CD4-positive, alpha-beta T cell treated with Interleukin-1 beta for 1 hour (primary cell): ENCODE data around the gene RPS6KB2.

ENCODE experiments used
- DNase-seq, 2 donors: peaks; one replicate each; pipeline ENCODE4 v3.0.0-alpha.2; 2020 to 2022

Gene RPS6KB2

DNA sequence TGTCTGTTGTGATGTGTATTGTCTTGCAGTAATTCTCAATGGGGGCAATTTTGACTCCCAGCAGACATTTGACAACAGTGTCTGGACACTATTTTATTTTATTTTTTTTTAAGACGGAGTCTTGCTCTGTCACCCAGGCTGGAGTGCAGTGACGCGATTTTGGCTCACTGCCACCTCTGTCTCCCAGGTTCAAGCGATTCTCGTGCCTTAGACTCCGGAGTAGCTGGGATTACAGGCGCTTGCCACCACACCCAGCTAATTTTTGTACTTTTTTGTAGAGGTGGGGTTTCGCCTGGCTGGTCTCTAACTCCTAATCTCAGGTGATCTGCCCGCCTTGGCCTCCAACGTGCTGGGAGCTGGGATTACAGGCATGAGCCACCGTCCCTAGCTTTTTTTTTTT is 1.4 kb downstream of the RPS6KB2 start:
- DNase-seq = no peak

DNA sequence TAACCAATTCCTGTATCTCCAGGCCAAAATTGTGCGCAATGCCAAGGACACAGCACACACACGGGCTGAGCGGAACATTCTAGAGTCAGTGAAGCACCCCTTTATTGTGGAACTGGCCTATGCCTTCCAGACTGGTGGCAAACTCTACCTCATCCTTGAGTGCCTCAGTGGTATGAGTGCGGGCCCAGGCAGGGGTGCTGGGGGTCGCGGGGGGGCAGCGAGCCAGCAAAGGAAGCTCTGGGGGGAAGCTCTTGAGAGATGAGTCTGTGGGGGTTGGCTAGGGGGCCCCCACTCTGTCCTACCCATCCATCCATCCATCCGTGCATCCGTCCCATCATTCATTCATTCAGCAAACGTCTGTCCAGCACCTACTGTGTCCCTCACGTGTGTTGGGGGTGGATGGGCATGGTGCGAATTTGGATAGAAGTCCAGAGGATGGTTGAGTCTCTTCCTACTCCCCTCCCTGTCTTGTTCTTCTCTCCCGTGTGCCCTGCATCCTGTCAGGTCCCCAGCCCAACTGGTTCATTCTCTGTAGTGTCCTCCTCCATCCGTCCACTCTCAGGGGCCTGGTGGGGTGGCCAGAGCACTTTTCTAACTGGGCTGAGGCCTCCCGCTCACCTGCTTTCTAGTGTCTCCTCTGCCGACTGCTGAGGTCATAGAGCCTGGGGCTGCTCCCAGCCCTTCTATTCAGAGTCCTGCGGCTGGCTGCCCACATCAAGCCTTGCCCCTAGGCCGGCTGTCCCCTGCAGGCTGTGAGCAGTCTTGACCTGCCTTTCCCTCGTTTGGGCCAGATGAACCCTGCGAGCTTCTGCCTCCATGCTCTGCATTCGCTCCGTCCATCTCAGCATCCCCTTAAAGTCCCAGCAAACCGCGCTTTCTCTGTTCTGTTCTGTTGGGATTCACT is 3.3 kb downstream of the RPS6KB2 start:
- DNase-seq = no peak

DNA sequence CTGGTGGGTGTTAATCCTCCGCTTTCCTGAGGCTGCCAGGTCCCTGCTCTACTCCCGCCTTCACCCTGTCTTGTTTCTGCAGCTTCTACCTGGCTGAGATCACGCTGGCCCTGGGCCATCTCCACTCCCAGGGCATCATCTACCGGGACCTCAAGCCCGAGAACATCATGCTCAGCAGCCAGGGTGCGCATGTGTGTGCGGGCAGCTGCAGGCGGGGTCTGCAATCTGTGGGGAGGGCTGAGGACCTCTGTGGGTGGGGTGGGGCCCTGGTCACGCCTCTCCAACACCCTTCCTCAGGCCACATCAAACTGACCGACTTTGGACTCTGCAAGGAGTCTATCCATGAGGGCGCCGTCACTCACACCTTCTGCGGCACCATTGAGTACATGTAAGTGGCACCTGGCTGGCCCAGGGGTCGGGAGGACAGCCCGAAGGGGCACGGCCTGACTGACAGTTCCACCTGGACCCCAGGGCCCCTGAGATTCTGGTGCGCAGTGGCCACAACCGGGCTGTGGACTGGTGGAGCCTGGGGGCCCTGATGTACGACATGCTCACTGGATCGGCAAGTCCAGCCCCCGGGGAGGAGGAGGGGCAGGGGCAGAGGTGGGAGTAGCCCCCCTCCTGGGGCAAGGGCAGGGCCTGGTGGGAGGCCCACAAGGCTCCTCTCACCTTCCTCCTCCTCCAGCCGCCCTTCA is 4.5 kb downstream of the RPS6KB2 start:
- no peak for DNase-seq

DNA sequence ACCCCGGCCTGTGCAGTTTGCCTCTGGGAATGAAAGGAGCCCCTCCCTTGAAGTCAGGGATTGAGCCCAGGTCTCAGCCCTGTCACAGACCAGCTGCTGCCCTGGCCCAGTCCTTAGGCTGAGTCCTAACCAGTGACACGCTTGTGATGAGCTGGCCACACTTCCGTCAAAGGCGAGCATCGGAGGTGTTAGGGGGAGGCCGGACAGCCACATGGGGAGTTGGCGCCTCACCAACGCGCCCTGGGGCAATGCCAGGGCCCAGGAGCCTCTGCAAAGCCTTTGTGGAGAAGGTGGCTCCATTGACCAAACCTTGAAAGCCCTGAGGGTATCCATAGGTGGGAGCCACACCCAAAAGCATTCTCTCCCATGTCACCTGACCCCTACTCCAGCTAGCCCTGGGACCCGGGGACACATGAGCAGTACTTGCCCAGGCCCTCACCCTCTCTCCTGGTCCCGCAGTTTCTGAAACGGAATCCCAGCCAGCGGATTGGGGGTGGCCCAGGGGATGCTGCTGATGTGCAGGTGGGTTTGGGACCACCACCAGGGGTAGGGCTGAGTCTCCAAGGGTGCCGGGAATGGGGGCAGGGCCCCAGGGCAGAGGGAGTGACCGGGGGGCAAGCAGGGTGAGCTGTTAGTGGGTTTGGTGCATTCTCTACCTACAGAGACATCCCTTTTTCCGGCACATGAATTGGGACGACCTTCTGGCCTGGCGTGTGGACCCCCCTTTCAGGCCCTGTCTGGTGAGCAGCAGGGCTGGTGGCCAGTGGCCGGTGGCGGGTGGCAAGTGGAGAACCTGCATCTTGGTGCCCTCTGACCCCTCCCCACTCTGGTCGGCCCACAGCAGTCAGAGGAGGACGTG is 5.5 kb downstream of the RPS6KB2 start:
- peak in 1 of 2 donors; percentile 39 for DNase-seq

DNA sequence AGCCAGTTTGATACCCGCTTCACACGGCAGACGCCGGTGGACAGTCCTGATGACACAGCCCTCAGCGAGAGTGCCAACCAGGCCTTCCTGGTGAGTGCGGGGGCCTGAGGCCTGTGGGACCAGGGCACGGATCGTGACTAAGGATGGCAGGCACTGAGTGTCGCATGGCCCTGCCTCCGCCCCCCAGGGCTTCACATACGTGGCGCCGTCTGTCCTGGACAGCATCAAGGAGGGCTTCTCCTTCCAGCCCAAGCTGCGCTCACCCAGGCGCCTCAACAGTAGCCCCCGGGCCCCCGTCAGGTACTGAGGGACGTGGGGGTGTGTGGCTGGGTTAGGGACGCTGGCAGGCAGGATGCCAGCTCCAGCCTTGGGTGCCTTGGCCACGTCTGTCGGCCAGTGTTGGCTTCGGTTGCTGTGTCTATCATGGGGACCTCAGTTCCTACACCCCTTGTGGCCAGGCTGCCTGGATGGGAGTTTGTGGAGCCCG is 6.1 kb downstream of the RPS6KB2 start:
- DNase-seq = peak in 1 of 2 donors; percentile 14

DNA sequence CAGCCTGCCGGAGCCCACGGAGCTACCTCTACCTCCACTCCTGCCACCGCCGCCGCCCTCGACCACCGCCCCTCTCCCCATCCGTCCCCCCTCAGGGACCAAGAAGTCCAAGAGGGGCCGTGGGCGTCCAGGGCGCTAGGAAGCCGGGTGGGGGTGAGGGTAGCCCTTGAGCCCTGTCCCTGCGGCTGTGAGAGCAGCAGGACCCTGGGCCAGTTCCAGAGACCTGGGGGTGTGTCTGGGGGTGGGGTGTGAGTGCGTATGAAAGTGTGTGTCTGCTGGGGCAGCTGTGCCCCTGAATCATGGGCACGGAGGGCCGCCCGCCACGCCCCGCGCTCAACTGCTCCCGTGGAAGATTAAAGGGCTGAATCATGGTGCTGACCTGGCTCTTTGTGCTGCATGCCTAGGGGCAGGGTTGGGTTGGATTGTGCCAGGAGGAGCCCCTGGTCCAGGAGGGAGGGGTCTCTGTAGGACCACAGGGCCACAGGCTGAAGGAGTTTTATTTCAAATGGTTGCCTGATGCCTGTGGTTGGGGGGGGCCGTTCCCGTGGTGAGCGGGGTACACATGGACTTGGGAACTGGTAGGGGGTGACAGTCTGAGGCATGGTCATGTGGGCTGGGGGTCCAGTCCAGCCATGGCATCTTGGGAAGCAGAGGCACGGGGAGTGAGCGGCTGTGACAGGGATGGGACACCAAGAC is 6.9 kb downstream of the RPS6KB2 start:
- no peak for DNase-seq

DNA sequence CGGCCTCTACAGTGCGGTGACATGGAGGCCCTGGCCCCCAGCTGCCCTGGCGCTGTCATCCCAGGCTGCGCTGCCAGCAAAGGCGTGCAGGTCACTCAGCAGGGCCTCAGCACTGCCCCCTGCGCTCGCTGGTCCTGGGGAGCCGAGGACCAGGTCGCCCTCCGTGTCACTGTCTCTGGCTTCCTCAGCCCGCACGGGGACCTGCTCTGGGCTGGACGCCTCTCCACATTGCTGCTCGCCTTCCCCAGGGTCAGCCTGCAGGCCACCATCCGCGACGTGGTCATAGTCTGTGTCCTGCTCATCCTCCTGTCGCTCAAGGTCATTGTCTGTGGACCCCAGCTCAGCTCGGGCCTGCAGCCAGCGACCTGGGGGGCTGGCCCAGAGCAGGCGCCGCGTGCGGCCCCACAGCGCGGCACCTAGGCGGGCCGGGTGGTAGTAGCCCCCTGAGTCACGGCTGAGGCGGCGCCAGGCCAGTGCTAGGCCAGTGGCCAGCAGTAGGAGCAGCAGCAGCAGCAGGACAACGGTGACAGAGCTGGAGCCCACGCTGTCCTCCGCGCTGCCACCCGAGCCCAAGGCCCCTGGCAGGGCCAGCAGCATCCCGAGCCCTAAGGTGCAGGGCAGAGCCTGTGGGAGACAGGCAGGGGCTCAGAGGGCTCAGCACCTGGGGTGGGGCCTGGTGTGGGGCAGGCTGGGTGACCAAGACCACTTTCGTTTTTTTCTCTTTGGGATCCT is 7.6 kb downstream of the RPS6KB2 start:
- DNase-seq = no peak

DNA sequence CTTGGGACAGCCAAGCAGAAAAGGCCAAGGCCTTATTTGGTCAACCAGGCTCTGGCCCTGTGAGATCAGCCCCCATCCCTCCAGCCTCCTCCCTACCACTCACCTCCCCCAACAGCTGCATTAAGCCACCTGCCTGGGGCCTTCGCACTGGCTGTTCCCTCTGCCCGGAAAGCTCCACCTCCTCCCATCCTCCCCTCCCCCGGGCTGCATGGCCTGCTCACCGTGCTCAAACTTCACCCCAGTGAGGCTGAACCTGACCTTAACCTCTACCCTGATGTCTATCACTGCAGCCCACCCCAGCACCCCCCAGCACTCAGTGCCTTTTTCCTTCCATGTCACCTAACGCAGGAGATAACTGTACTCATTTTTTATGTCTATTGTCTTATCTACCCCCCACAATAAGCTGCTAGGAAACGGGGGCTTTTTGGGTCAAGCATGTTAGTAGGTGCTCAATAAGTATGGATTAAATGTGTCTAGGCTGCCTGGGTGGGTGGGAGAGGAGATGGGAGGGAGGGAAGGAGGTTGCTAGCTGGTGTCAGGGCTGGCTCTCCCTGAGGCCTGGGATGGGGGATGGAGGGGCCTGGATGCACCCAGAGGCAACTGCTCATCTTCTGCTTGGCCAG is 8.3 kb downstream of the RPS6KB2 start:
- peak; percentile 59 to 61 for DNase-seq

DNA sequence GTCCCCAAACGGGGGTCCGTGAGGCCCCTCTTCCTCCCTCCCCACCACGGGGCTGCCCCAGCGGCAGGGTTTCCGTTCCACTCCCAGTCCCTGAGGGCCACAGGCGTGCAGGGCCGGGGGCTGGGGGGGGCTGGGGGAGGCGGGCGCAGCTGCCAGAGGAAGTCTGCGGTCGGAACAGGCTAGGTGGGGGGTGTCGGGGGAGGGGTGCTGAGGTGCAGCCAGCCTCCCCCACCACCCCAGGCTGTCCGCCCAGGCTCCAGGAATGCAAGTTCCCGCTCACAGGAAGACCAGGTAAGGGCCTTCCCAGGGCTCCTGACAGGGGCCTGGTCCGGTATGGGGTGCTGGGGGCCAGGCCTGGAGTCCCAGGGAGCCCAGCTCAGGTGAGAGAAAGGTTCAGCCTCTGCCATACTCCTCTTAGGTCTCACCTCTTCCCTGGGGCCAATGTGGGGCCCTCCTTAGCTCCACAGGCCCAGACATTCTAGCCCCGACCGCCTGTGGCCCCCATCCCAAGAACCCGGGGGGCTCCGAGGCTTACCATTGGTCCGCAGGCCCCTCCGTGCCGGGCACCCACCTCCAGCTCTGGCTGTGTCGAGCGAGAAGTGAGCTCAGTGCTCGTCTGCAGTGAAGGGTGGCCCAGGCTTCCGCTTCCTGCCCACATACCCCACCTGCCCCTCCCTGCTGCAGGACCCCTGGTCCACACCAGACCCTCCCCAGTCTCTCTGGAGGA is 9.0 kb downstream of the RPS6KB2 start, which contains the start of gene PTPRCAP:
PTPRCAP (minus strand) TSS at position 601 of the 727 bp plus-strand sequence; CDS start at position 538, 63 bp downstream.
- peak; percentile 73 to 75 for DNase-seq

DNA sequence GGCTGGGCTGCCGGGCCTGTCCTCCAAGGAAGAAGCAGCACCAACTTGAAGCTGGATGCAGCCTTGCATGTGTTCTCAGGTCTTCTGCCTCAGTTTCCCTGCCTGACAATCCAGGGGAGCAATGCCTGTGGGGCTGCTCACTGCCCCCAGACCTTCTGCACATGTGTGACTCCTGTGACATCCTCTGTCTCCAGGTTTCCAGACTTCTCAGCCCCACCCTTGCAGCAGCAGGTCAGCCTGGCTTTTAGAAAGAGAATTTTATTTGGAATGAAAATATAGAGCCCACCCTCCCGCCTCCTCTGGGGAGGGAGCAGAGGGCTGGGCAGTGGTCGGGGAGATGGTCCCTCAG is 9.5 kb downstream of the RPS6KB2 start:
- DNase-seq = no peak

DNA sequence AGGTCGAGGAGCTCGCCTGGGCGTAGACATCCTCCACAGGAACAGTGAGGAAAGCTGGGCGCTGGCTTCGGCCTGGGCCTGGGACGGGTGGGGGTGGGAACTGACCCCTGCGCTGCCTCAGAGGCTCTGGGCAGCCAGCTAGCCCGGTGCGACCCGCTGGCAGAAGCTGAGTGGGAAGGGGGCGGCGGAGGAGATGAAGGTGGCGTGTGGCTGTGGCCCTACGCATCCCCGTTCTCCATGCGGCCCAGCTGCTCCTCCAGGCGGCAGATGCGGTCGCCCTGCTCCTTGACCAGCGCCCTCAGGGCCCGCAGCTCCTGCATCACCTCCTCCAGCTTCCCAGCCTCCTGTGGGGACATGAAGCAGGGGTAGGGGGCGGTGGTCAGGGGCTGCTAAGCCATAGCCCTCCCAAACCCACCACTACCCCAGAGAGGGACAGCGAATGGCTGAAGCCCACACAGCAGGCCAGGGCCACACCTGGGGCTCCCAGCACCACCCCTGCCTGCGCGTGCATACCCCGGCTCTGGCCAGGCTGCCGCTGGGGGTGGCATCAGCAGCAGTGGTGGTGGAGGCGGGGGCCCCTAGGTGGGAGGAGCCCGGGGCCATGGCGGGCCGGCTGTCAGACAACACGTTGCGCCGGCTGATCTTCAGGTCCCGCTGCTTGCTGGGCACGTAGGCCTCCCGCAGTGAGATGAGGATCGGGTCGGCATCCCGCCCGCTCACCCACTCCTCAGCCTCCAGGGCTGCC is 10.0 kb downstream of the RPS6KB2 start:
- DNase-seq = peak; percentile 69 to 77

DNA sequence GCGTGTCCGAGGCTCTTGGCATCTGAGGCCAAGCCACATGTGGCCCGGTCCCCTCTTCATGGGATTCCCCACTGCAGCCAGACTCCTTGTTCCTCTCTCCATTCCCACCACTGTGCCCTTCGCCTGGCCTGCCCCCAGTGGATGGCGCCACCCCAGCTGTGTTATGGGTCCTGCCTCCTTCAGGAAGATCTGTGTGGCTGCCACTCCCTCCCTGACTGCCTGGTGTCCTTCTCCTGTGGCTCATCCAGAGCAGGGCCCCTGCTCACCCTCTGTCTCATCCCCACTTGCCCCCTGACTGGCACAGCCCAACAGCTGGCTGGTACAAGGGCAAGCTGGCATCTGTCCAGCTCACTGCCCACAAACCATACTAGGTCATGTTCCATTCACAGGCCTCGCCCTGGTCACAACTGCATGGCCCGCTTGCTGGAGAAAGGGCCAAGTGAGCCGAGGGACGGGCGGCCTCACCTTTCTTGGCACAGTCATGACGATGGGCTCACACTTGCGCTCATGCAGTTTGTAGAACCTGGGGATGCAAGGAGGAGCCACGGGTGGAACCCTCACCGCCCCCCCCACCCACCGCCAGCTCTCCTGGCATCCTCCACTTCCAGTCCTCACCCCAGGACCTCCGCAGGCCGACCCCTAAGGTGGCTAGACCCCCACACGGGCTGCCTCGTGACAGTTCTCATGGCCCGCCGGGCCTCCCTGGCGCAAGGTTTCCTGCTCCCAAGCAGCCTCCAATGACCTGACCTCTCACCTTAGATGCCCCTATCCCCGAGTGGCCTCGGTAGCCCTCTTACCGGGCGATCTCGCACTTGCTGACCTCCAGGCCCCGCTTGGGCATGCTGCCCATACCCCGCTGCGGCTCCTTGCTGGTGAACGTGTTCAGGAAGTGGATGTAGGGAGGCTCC is 11.3 kb downstream of the RPS6KB2 start:
- peak in 1 of 2 donors; percentile 37 for DNase-seq

DNA sequence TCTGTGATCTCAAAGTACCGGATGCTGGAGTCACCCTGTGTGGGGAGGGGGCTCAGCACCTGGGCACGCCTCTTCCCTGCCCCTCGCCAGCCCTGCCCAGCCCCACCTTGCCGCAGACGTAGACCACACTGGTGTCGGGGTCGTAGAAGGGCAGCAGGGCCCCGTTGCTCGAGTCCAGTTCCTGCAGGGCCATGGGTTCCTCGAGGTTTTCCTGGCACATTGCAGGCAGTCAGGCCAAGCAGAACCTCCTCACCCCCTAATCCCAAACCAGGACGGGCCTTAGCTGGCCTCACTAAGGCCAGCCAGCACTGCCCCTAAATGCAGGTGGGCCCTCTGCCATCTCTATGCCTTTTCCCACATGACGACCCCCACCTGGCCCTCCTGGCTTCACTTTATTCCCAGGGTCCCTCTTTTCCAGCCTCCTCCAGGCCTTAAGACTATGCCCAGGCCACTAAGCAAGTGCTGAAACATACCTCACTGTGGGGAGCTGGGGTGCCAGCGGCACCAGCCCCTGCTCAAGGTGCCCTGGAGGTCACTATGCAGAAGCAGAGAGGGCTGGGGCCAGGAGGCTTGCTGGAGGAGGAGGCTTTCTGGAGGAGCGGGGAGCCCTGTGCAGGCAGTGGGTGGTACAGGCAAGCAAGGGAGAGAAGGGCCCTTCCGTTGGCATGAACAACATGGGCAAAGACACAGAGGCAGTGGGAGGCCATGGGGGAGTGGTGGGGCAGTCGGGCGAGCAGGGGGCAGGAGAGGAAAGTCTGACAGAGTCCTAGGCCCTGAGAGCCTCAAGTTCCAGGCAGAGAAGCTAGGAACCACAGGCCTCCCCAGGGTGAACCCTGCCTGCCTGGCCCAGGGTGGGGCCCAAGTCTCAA is 12.2 kb downstream of the RPS6KB2 start:
- DNase-seq = no peak

DNA sequence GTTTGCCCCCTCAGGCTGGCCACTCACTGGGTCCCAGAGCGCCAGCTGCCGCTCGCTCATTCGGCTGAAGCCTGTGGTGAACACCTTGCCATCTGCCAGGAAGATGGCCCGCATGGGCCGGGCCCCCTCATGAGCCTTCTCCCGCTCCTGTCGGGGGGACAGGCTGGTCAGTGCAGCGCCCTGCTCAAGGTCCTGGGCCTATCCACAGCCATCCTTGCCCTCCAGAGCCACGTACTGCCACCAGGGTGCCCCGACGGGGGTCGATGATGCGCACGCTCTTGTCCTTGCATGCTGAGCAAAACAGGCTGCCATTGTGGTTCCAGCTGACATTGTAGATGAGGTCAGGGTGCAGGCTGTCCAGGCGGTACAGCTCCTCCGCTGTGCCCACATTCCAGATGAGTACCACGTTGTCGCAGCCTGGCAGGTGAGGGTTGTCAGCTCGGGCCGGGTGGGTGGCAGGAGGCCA is 12.8 kb downstream of the RPS6KB2 start:
- peak in 1 of 2 donors; percentile 19 for DNase-seq

DNA sequence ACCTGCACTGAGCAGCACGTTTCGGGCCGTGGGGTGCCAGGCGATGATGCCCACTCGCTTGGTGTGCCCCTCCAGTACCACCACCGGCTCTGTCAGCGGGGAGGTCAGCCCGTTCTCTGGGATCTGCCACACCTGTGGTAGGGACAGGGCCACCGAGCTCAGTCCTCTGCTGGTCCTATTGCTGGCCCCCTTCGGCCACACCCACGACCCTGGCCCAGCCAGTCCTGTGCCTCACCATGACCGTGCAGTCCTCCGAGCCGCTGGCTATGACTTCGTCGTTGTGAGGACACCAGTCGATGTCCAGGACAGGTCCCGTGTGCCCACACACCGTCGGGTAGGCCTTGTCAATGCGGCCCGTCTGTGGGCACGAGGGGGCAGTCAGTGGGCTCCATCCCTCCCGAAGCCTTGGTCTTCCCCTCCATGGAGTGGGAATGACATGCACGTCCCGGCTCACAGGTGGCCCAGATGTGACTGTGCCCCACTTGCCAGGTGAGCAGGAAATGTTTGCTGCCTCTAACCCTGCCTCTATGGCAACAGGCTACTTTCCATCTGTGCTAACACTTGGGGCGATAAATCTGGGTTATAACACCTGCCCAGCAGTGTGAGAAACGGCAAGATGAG is 13.5 kb downstream of the RPS6KB2 start:
- DNase-seq = peak in 1 of 2 donors; percentile 46

DNA sequence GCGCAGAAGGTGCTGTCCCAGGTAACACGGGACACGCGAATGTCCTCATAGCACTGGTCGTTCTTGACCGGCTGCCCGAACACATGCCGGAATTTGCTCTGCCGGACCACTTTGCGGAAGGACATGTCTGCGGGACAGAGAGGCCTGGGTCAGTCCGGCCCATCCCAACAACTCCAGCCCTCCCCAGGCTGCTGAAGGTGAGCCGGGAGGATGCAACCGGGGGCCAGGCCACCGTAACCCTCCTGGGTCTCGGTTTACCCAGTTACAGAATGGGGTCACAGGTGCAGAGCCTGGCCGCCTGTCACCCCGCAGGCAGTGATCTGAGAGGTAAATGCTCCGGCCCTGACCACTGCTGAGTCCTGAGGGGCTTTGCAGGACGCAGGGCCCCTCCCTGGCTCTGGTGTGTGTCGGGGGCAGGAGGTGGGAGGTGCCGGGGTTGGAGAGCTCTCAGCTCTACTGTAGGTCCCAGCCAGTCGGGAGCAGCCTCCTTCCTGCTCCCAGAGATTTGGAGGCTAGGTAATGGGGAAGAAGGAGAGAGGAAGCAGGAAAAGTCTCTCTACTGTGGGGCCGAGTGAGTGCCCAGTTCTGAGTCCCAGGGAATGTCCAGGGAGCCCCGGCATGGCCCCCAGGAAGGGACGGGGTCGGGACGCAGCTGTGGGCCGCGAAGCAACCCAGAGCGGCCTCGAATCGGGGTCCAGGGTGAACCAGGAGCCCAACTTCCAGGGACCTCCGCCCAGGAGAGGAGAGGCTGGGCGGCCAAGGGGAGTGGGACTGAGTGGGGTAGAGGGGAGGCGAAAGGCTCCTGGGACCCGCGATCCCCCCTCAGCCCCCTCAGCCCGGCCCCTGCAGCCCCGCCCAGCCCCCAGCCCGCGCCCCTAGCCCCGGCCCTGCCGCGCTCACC is 14.5 kb downstream of the RPS6KB2 start:
- DNase-seq = no peak
